Measurements from ENCODE around the gene MPST.

The MPST gene

DNA sequence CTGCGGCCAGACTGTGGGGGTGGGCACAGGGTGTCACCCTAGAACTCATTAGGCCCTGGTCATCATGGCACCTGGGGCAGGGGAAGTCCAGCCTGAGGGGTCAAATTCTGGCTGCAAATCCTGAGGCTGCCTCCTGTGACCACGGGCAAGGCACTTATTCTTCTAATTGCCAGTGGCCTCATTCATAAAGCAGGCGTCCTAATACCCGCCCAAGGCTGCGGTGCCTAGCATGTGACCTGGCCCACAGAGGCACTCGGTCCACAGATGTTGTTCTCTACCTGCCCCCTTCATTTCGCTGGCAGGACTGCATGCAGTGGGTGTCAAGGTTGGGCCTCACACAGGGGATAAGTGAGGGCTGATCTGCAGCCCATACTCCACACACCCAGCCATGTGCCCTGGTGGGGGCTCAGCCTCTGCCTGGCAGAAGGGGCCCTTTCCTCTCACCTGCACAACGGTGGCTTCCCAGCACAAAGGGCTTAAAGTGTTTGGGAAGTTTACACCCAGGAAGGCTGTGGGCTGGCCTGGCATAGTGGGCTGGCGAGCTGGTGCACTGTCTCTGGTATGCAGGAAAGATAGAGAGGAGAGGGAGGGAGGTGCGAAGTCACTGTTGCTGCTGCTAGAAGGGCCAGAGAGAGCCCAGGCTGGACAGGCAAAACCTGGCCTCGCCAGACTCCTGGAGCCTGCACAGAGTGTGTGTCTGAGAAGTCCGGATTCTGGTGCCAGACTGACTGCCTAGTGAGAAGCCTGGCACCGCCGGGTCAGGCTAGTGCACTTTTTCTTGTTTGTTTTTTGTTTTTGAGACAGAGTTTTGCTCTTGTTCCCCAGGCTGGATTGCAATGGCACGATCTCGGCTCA is 3.2 kb downstream of the MPST start:
- POLR2A ChIA-PET: no interaction called here
- H3K4me1 ChIP-seq (ENCODE audit: control insufficient read depth, insufficient read depth, low read length): no peaks in the 10 kb centered on the region
- CTCF ChIA-PET: interaction anchor here (0.7 to 4.3 kb wide), 12 partner anchors 9 to 130 kb away, joined by 3 to 39 read pairs (median 5); no protein-coding TSS in a partner anchor
- no peak for TF ChIP-seq ZNF37A (tag by site-specific recombination; IDR thresholded peaks at IDR 0.05)
- no peak for TF ChIP-seq ZNF202 (tag by site-specific recombination; IDR thresholded peaks at IDR 0.05; ENCODE audit: borderline replicate concordance)
- TF ChIP-seq, protein P1, sequence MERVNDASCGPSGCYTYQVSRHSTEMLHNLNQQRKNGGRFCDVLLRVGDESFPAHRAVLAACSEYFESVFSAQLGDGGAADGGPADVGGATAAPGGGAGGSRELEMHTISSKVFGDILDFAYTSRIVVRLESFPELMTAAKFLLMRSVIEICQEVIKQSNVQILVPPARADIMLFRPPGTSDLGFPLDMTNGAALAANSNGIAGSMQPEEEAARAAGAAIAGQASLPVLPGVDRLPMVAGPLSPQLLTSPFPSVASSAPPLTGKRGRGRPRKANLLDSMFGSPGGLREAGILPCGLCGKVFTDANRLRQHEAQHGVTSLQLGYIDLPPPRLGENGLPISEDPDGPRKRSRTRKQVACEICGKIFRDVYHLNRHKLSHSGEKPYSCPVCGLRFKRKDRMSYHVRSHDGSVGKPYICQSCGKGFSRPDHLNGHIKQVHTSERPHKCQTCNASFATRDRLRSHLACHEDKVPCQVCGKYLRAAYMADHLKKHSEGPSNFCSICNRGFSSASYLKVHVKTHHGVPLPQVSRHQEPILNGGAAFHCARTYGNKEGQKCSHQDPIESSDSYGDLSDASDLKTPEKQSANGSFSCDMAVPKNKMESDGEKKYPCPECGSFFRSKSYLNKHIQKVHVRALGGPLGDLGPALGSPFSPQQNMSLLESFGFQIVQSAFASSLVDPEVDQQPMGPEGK (tag by site-specific recombination; IDR thresholded peaks at IDR 0.05): no peak
- no peak for TF ChIP-seq ZNF473 (tag by site-specific recombination; IDR thresholded peaks at IDR 0.05)
- H3K27ac ChIP-seq (ENCODE audit: extremely low read depth, low read depth, low read length): no peak overlapping the region
- no peaks in the 10 kb centered on the region for H3K9me3 ChIP-seq (ENCODE audit: control insufficient read depth, insufficient read depth, low read depth, low read length)
- peaks cover 15 to 49% of the 10 kb centered on the region in 2 experiments for H3K36me3 ChIP-seq (ENCODE audit: control insufficient read depth in 2 of 2, insufficient read depth in 1 of 2, low read length in 2 of 2)
- H3K4me3 ChIP-seq (ENCODE audit: low read depth, low read length): no peak overlapping the region

DNA sequence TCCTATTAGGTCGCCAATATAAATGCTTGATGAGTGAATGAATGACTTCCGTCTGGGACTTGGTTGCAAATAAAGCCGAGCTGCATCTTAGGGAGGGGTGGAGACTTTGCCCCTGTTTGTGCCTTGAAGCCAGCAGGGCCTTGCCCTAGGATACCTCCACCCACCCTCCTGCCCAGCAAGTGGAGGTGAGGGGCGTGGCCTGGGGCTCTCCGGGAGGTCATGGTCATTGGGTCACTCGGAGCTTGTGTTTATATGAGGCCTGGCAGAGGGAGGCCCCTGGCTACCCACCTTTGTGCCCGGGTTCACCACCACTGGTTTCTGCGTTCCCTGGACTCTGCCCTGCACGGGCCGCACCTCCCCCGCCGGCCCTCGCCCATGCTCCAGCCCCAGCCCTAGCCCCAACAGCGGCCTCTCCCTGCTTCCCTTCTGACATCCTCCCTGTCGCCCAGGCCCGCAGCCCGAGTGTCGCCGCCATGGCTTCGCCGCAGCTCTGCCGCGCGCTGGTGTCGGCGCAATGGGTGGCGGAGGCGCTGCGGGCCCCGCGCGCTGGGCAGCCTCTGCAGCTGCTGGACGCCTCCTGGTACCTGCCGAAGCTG is 4.3 kb downstream of the MPST start:
- CTCF ChIA-PET: interaction anchor here (0.6 to 1.3 kb wide), 5 partner anchors 8 to 176 kb away, joined by 3 to 9 read pairs (median 3); no protein-coding TSS in a partner anchor
- H3K36me3 ChIP-seq (ENCODE audit: control insufficient read depth in 2 of 2, insufficient read depth in 1 of 2, low read length in 2 of 2): peaks cover 15 to 50% of the 10 kb centered on the region in 2 experiments
- no peak overlapping the region for H3K4me3 ChIP-seq (ENCODE audit: low read depth, low read length)
- no peak overlapping the region for H3K27ac ChIP-seq (ENCODE audit: extremely low read depth, low read depth, low read length)
- TF ChIP-seq SP7 (tag by site-specific recombination; IDR thresholded peaks at IDR 0.05): no peak
- TF ChIP-seq ZNF791 (tag by site-specific recombination; IDR thresholded peaks at IDR 0.05): no peak
- no peak for TF ChIP-seq ZNF223 (tag by site-specific recombination; IDR thresholded peaks at IDR 0.05)
- TF ChIP-seq ZNF239 (tag by site-specific recombination; IDR thresholded peaks at IDR 0.05): no peak
- no peak for TF ChIP-seq ZIC2 (tag by site-specific recombination; IDR thresholded peaks at IDR 0.05)
- no peak for TF ChIP-seq ZNF121 (tag by site-specific recombination; IDR thresholded peaks at IDR 0.05)
- no peak for TF ChIP-seq ZNF48 (tag by site-specific recombination; IDR thresholded peaks at IDR 0.05)
- no peak for TF ChIP-seq REPIN1 (tag by site-specific recombination; IDR thresholded peaks at IDR 0.05; ENCODE audit: low read depth)
- no peak for TF ChIP-seq GLI2 (tag by site-specific recombination; IDR thresholded peaks at IDR 0.05; ENCODE audit: borderline replicate concordance, low read depth)
- no peaks in the 10 kb centered on the region for H3K9me3 ChIP-seq (ENCODE audit: control insufficient read depth, insufficient read depth, low read depth, low read length)
- POLR2A ChIA-PET: no interaction called here
- no peaks in the 10 kb centered on the region for H3K4me1 ChIP-seq (ENCODE audit: control insufficient read depth, insufficient read depth, low read length)

DNA sequence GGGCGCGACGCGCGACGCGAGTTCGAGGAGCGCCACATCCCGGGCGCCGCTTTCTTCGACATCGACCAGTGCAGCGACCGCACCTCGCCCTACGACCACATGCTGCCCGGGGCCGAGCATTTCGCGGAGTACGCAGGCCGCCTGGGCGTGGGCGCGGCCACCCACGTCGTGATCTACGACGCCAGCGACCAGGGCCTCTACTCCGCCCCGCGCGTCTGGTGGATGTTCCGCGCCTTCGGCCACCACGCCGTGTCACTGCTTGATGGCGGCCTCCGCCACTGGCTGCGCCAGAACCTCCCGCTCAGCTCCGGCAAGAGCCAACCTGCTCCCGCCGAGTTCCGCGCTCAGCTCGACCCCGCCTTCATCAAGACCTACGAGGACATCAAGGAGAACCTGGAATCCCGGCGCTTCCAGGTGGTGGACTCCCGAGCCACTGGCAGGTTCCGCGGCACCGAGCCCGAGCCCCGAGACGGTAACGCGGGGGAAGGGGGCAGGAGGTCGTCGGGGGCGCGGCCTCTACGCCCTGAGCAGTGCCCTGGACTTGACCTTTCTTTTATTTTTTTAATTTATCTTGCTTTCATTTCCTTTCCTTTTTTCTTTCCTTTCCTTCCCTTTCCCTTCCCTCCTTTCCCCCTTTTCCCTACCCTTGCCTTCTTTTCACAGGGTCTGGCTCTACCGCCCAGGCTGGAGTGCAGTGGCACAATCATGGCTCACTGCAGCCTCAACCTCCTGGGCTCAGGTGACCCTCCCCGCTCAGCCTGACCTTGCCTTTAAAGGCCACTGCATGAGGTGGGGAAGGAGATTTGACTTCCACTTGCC is 5.0 kb downstream of the MPST start:
- Histone ChIP-seq H3K9me3 (ENCODE audit: control insufficient read depth, insufficient read depth, low read depth, low read length) (no peaks in the 10 kb centered on the region), H3K4me3 (ENCODE audit: low read depth, low read length) (no peak overlapping the region), H3K27ac (ENCODE audit: extremely low read depth, low read depth, low read length) (no peak overlapping the region), H3K36me3 (ENCODE audit: control insufficient read depth in 2 of 2, insufficient read depth in 1 of 2, low read length in 2 of 2) (peaks cover 15 to 57% of the 10 kb centered on the region in 2 experiments), H3K4me1 (ENCODE audit: control insufficient read depth, insufficient read depth, low read length) (no peaks in the 10 kb centered on the region)
- TF ChIP-seq BCL11B (tag by site-specific recombination; IDR thresholded peaks at IDR 0.05; ENCODE audit: low read depth): 0 out of 2 replicates have a peak, but pooled peaks have one; percentile 38
- peak; percentile 99 for TF ChIP-seq PRDM1 (tag by site-specific recombination; IDR thresholded peaks at IDR 0.05)
- TF ChIP-seq GLIS2 (tag by site-specific recombination; IDR thresholded peaks at IDR 0.05): no peak
- peak; percentile 49 for TF ChIP-seq ZNF366 (tag by site-specific recombination; conservative IDR thresholded peaks at IDR 0.05)
- CTCF ChIA-PET: interaction anchor here (0.7 to 1.3 kb wide), 3 partner anchors 8 to 102 kb away, joined by 3 to 9 read pairs (median 3); no protein-coding TSS in a partner anchor
- POLR2A ChIA-PET: interaction anchor here (1.1 kb wide), 1 partner anchor 27 kb away, joined by 3 read pairs; the partner anchor contains the start of gene KCTD17
